NCI-H128 (cell line): ENCODE results near the gene BTBD16.

Source experiments
- DNase-seq: peaks from one replicate; lab custom pipeline; 2025; ENCODE audit not compliant: unreplicated experiment; lab: John Stamatoyannopoulos, UW

Gene BTBD16

DNA sequence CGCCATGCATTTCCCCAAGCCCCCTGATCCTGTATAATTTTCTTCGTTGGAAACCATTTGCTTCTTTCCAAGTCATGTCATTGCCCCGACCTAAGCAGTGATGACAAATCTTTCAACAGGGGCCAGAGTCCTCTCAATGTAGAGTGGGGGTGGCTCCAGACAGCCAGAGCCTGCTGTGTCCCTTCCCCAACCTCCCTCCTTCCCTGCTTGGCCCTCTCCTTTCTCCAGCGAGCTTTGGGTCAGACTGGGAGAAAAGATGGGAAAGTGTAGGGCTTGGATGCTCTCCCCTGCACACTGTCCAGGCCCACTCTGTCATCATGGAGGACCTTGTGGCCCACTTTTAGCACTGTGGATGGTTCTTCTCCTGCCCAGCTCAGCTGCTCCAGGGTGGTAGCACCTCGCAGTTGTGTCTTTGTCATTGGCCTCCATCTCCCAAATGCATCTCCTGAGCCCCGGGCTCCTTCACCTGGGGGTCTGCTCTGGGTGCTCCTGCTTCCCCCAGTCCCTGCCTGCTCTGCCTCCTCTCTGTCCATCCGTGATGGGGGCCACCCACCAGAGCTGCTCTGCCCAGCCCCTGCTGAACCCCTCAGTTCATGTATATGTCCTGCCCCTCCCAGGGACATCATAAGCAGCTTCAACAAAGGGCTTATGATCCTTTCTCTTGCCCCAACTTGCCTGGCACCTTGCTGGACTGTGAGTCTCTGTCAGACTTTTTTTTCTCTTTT lies 37.5 kb downstream of the BTBD16 start:
- DNase-seq, result no peak

DNA sequence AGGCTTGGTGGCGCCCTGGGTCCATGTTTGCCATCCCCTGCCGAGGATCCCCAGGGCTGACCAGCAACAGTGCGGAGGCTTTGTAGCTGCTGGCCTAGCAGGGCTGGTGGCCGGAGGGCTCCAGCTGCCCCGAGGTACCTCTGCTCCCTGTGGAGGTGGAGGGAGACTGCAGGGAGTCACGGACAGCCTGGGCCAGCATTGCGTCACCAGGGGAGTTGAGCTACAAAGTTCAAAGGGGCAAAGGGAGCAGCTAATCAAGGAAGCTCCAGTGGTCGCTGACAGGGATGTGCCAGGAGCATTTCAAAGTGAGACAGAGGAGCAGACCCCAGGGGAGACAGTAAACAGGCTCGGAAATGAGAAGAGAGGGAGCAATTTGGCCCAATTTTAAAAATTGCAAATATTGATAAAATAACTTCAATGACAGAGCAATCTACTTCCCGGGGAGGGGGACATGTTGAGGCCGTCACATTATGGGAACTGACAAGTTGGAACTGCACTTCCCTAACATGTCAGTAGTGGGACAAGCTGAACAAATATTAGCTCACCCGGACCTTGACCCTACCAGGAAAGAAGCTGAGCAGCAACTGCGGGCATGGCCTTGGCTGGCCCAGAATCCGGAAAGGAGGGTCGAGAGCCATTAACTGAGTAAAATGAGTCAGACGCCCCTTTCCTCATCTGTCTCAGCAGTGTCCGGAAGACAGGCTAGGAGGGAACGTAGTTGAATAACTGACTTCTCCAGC lies 39.4 kb downstream of the BTBD16 start:
- DNase-seq, result no peak

DNA sequence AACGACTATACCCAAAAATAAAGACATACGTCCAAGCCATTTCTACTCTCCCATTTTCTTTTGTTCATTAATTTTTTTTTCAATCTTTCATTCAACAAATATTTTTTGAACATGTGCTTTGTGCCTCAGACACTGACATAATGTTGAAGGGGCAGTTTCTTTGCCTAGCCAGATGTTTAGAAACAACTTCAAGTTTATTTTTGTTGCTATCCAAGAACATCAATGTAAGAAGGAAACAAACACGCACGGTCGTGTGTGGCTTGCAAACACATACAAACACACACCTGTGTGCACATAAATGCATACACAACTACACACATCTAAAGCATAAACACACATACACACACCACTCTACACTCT lies 39.9 kb downstream of the BTBD16 start:
- DNase-seq, result no peak

DNA sequence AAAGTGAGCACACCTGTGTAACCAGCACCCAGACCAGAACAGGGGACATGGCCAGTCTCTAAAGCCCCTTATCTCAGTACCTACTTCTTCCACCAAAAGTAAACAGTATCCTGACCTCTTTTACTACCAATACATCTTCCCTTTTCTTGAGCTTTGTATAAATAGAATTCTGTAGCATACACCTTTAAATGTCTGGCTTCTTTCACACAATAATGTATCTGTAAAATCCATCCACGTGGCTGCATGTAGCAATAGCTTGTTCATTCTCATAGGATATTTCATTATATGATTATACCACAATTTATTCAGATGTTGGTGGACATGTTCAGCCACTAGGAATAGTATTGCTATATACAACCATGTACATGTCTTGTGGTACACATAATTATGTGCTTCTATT lies 40.6 kb downstream of the BTBD16 start:
- no peak for DNase-seq

DNA sequence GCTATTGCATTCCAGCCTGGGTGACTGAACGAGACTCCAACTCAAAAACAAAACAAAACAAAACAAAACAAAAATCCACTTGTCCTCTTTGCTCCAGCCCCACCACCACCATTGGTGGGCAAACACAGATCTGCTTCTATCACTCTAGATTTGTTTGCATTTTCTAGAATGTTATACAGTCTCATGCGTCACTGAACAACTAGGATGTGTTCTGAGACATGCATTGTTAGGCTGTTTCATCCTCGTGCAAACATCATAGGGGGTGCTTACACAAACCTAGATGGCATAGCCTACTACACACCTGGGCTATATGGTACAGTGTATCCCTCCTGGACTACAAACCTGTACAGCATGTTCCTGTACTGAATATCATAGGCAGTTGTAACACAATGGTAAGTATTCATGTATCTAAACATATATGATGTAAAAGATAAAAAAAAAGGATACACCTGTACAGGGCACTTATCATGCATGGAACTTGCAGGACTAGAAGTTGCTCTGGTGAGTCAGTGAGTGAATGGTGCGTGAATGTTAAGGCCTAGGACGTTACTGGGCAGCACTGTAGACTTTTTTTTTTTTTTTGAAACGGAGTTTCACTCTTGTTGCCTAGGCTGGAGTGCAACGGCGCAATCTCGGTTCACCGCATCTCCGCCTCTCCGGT lies 45.3 kb downstream of the BTBD16 start:
- DNase-seq, result no peak

DNA sequence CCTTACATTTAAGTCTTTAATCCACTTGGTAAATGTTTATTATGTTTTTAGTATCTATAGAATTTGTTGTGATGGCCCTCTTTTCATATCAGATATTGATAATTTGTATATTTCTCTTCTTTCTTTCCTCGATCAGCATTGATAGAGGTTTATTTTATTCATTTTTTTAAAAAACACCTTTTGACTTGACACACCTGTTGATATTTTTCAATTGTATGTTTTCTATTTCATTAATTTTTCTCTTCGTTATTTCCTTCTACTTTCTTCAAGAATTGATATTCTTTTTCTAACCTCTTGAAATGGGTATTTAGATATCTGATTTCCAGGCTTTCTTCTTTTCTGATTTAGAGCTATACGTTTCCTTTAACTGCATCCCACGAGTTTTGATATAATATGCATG lies 50.9 kb downstream of the BTBD16 start:
- no peak for DNase-seq

DNA sequence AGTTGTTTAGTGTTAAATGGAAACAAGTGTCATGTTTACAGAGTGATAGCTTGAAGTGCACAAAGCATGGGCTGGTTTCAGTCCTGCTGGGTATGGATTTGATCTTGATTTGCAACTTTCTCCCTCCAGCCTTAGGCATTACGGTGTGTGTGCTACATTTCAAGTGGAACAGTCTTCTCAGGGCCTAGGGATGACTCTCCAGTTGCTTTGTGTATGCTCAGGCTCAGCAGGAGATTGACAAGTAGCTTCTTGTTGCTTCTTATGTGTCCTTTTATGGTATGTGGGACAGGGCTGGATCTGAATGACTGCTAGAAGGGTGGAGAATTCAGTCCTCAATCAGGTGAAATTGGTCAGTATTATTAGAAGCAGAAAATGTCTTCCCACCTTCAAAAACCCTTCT lies 52.1 kb downstream of the BTBD16 start:
- no peak for DNase-seq

DNA sequence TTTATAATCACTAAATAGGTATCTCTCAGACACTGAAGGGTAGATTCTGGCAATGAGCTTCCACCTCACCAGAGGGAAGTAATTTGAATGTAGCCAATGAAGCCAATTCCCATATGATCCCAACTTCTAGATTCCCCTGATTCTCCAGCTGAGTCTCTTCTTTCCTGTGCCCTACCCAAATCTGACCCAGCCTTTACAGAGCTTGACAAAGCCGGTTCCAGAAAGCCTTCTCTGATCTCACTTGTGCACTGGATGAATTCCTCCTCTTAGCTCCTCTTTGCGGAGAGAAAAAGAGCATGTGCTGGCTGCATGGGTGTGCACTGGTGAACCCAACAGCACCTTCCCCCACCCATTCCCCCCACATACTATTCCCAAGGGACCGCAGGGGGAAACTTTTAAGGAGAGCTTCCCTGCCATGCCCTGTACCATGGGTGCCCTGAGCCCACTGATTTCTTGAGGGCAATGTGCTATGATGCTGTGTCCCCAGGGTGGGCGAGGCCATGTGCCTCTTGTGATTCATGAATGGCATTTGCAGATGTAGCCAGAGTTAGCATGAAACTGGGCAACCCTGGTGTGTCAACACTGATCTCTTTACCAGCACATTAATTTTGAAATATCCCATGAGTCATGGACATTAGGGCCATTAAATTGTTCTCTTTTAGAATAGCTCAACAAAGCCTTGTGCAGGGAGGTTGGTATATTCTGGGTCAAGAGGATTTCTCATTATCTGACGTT lies 53.0 kb downstream of the BTBD16 start:
- no peak for DNase-seq

DNA sequence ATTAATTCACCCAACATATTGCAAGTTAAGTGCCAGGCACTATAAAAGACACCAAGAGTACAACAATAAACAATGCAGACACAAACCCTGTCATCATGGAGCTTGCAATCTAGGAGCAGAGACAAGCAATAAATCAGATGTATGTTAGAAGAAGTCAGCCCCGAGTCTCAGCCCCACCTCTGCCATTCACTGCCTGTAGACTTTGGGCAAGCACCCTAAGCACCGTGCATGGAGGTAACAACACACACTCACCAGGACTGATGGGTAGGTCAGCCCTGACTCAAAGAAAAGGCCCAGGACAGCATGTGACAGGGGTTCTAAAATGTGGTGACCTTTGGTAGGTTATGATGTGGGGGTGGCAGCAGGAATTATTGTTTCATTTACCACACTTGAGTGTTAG lies 54.1 kb downstream of the BTBD16 start:
- no peak for DNase-seq

DNA sequence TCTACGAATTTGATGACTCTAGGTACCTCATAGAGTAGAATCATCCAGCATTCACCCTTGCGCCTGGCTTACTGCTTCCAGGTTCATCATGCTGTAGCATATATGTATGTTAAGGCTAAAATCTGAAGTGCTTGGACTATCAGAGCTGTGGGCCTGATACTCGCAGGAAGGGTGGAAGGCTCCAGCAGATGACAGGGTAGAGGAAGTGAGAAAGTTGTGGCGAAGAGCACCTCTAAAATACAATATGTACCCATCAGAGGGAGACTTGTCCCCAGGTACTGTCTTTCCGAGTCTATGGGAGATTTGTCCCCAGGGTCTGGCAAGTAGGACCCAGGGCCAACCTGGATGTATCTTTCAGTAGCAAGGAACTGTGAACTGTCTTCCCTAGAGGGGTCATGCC lies 55.3 kb downstream of the BTBD16 start:
- no peak for DNase-seq

DNA sequence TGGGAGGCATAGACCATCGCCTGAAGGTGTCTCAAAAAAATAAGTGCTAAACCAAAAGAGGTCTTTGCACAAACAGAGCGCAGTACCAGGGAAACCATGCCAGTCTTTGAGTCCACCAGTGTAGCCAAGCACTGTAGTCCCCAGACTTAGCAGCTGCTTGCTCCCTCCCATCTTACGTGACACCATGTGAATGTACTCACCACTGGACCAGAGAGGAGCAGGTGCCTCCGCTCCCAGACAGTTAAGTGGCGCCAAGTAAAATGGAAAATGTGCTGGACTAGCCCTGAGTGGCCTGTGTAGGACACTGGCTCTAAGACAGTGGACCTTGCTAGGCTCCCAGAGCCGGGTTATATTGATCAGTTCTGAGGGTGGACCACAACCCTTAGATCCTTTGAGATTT lies 55.7 kb downstream of the BTBD16 start:
- DNase-seq, result no peak

DNA sequence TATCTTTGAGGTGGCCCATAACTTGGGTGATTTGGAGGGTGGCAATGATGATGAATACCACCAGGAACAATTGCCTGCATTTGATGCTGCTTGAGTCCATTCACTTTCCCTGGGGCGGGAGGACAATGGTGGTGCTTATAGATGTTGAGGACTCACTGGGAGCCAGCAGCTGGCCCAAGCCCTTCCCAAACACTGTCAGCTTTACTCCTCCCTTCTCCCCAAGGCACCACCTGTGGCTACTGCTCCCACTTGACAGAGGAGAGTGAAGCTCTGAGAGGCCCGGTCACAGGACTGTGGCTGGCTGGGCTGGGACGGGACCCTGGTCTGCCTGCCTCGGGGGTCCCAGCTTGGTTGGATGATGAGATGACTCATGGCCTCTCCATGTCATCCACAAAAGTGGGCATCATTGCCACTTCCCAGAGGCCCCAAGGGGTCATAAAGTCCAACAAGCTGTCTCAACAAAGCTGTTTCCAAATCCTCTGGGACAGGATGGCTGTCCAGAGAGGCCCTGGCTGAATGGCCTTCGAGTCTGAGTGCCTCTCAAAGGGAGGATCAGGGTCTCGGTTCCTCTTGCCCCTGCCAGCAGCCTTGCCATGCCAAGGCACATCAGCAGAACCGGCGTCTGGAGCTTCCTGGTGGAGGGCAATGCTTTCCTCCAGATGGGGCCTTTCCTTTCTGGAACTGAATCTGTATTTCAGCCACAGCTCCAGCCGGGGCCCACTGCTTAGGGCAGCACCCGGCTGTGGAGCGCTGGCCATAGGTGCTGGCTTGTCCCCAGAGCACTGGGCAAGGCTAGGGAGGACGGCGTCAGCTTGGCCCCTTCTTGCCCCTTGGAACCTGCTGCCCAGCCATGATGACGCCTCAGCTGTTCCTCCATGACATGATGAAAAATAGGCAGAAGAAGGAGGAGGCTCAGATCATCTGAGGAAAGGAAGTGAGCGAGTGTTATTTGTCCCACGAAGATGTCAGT lies 56.4 kb downstream of the BTBD16 start:
- no peak for DNase-seq

DNA sequence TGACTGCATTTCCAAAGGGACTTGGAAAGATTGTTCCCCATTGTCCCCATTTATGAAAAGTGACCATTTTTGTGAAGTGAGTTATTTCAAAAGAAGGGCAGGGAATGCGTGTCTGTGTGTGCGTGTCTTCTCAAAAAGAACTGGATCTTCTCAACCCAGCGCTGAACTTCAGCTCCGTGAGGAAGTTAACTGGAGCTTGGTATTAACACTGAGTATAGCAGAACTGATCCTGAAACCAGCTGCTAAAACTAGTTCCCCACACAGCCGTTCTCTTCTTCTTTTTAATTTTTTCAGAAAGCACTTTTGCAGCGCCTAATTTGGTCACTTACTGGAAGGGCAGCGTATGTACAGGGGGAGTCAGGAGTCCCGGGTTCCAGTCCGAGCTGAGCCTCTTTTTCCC lies 57.6 kb downstream of the BTBD16 start:
- no peak for DNase-seq

DNA sequence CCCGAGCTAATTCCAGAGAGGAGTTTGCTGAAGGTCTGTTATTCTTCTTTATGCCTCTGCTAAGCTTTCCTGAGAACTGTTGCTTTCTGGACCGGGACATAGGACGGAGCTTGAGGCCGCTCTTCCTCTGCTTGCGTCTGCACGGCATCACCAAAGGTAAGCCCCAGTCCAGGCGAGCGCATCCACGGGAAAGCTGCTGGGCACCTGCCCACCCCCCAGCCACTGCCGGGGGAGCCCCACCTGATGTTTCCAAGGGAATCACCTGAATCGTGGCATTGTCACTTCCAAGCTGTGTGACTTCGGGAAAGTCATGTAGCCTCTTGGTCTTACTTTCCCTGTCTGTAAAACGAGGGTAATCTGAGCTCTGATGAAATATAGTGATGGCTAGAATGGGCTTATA lies 58.3 kb downstream of the BTBD16 start:
- DNase-seq, result no peak

DNA sequence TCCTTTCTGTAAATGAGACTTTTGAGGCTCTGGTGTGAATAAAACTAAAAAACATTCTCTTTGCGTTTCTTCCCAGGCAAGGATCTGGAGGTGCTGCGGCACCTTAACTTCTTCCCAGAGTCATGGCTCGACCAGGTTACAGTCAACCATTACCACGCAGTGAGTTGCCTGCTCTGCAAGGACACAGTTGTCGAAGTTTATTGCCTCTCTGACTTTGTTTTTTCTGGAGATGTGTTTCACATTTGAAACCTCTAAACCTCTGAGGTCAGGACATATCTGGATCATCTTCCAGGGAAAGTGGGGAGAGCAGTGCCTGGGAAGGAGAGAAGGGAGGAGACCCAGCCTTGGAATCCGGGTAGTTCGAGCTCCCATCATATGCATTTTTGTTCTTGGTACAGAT lies 60.0 kb downstream of the BTBD16 start:
- no peak for DNase-seq

DNA sequence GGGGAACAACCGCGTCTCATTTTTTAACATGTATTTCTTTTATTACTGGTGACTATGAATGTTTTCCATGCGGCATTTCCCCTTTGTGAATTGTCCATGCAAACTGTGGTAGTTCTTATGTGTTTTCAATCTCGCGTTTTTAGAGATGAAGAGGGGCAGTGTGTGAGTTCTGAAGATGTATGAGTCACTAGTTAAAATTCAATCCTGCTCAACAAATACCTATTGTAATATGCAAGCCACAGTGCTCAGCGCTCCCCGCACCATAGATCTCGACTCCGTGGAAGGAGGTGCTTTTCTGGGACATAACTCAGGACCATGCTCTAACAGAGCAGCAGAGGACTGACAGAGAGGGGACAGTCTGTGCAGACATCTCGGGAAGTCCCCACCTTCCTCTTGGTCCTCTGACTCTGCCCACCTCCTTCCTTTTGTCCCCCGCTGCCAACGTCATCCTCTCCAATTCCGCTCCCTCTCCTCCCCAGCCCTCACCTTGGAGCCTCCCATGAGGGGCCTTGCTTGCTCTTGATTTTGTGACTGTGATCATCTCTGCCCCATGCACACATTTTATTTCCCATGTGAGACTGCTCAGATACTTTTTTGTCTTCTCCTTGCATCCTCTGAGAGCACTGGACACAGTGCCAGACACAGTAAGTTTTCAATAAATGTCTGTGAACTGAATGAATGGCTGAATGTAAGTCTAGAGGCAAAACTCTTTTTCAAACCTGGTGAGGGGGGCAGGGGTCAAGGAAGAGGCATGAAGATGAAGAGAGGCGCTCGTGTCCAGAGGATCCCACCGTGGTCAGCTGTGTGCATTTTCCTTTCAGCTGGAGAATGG lies 60.7 kb downstream of the BTBD16 start:
- DNase-seq, result no peak

DNA sequence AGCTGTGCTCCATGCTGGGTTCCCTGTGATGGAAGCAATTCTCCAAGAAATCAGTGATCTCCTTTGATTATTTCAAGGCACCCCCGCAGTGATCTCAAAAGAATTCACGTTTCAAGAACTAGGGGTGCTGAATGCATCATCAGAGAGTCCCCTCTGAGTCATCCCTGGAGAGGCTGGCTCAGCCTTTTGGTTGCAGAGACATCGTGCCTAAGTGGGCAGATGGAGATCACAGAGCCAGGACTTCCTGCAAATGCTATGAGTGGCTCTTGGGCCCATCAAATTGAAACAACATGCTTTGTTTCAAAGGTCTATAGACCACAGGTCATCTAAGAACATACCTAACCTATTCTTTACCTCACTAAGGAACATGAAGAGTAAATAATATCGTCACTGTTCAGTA lies 61.9 kb downstream of the BTBD16 start:
- no peak for DNase-seq

DNA sequence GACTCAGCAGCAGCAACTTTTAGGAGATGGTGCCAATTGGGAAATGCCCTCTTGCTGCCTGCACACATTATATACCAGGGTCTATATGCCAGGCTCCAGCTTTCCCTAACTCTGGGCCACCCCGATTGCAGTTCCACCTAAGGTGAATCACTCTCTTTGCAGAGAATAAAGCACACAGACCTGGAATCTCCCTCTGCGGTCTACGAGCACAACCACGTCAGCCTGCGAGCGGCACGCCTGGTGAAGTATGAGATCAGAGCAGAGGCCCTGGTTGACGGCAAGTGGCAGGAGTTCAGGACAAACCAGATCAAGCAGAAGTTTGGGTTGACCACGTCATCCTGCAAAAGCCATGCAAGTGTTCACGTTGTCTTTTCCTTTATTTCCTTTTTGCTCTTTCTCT lies 65.2 kb downstream of the BTBD16 start:
- DNase-seq, result no peak

DNA sequence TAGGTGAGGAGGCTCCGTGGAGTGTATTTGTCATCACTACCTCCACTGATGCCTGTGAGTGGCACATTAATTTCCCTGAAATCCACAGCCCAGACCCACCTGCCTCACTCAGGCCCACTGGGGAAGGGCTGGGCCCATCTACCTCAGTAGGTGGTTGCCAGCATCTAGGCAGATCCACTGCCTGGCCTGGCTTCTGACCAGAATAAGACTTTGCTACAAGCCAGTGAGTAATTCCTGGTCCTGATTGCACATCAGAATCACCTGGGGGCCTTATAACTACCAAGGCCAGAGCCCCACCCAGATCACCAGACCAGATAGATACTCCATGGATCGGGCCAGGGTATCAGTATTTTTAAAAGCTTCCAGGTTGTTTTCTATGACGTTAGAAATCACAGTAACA lies 65.9 kb downstream of the BTBD16 start:
- no peak for DNase-seq
